ENCODE measurements around the gene FRYL.

GRCh38 chr4:48604527-48604926 is 175.6 kb downstream of the FRYL start:
- no peak for TF ChIP-seq CTCF (conservative IDR thresholded peaks at IDR 0.05; ENCODE audit: low read depth, low read length)
- no peak for TF ChIP-seq EZH2 (IDR thresholded peaks at IDR 0.05; ENCODE audit: borderline replicate concordance, low read depth, low read length, poor library complexity, severe bottlenecking)

All from A673 (cell line).